Natural killer cell (primary cell): ENCODE measurements around the gene RABGAP1L. TPM values are rescaled to one million over a fixed set of nuclear protein-coding genes. Genes with fewer than 3 reads are reported as not detected.

Source experiments
- ATAC-seq, 3 donors: fragments of 150-1000 bp in 2 of 3; fragments of 200-7000 bp in 1 of 3; cut with Tn5 transposase; 1 replicate in 1 of 3; 2 replicates in 2 of 3; pipeline ENCODE4 v1.10.0; 2021; ENCODE audit warnings: mild to moderate bottlenecking in 2 of 3, moderate library complexity in 2 of 3
- DNase-seq, 2 donors: peaks; one replicate each; pipeline versions ENCODE4 v3.0.0 to v3.0.0-alpha.2; 2013 to 2021; ENCODE audit warnings: mixed read lengths in 1 of 2
- H3K27ac ChIP-seq: one replicate; pipeline ENCODE4 v1.5.1; 2013; ENCODE audit warnings: mild to moderate bottlenecking, low read length
- H3K27me3 ChIP-seq: one replicate; pipeline ENCODE4 v1.6.1; 2013; ENCODE audit warnings: low read length; ENCODE audit not compliant: control insufficient read depth, insufficient read depth
- H3K36me3 ChIP-seq: one replicate; pipeline ENCODE4 v1.6.1; 2013; ENCODE audit warnings: low read length; ENCODE audit not compliant: control insufficient read depth, insufficient read depth
- H3K4me1 ChIP-seq: one replicate; pipeline ENCODE4 v1.6.1; 2013; ENCODE audit warnings: low read length; ENCODE audit not compliant: control insufficient read depth, insufficient read depth
- H3K4me3 ChIP-seq: one replicate; pipeline ENCODE4 v1.5.1; 2013; ENCODE audit warnings: low read length
- H3K9me3 ChIP-seq: one replicate; pipeline ENCODE4 v1.6.1; 2013; ENCODE audit warnings: low read length; ENCODE audit not compliant: control insufficient read depth, insufficient read depth
- H3K27ac Mint-ChIP-seq, 2 donors: one replicate each; pipeline ENCODE4 v1.8.0; 2022; ENCODE audit warnings: mild to moderate bottlenecking in 2 of 2, mixed read lengths in 2 of 2, moderate library complexity in 1 of 2
- H3K27me3 Mint-ChIP-seq, 2 donors: one replicate each; pipeline ENCODE4 v1.8.0; 2022; ENCODE audit warnings: low read depth in 2 of 2, mixed read lengths in 2 of 2
- H3K36me3 Mint-ChIP-seq: one replicate; pipeline ENCODE4 v1.8.0; 2022; ENCODE audit warnings: mixed read lengths
- H3K4me1 Mint-ChIP-seq, 2 donors: one replicate each; pipeline ENCODE4 v1.8.0; 2022; ENCODE audit warnings: mixed read lengths in 2 of 2
- H3K4me3 Mint-ChIP-seq: one replicate; pipeline ENCODE4 v1.8.0; 2022; ENCODE audit warnings: mild to moderate bottlenecking, moderate library complexity, mixed read lengths
- H3K9me3 Mint-ChIP-seq, 2 donors: one replicate each; pipeline ENCODE4 v1.8.0; 2022; ENCODE audit warnings: mixed read lengths in 2 of 2
- WGBS: methylation state at CpG from one replicate; pipeline ENCODE4 v1.1.7; 2013; ENCODE audit warnings: missing lambda C conversion rate; ENCODE audit not compliant: insufficient coverage; 5-methylcytosine and 5-hydroxymethylcytosine counted together
- intact Hi-C: fragments of 100-400 bp; cut with micrococcal nuclease; formaldehyde crosslinking; loops from one replicate; pipeline ENCODE4 v1.14.2; 2022
- total RNA-seq, 4 donors: library from RNA; stranded (reverse); fragments of 120-200 nt in 1 of 4; gene quantifications; one replicate each; pipeline versions ENCODE4 v1.2.3 to v1.2.4, GENCODE V29; 2013 to 2022
- TF ChIP-seq, protein P1 (sequence below): fragments of 200-600 bp; IDR thresholded peaks from one replicate; pipeline ENCODE4 v1.8.0; 2022; ENCODE audit warnings: antibody characterized with exemption

RABGAP1L gene
- total RNA-seq, 3 donors from 2014 or later (not counting 1 experiment from before 2014, with no cell fraction given) = 145 to 168 (median 153) TPM

- Mint-ChIP-seq H3K27ac (no peak overlapping the region), H3K4me3 (no peak overlapping the region), H3K27me3 (no peaks in the 10 kb centered on the region), H3K9me3 (no peaks in the 10 kb centered on the region), H3K4me1 (peaks cover 5 to 10% of the 10 kb centered on the region in 2 donors), H3K36me3 (no peaks in the 10 kb centered on the region)
- Histone ChIP-seq H3K4me3 (no peak overlapping the region), H3K27me3 (no peaks in the 10 kb centered on the region), H3K27ac (no peak overlapping the region), H3K9me3 (no peaks in the 10 kb centered on the region), H3K4me1 (no peaks in the 10 kb centered on the region), H3K36me3 (peaks cover 9% of the 10 kb centered on the region)
- DNase-seq (no peak), ATAC-seq (no peak)
- WGBS = 93% methylated on average over 2 of the region's 2 CpGs
- TF ChIP-seq, protein P1, sequence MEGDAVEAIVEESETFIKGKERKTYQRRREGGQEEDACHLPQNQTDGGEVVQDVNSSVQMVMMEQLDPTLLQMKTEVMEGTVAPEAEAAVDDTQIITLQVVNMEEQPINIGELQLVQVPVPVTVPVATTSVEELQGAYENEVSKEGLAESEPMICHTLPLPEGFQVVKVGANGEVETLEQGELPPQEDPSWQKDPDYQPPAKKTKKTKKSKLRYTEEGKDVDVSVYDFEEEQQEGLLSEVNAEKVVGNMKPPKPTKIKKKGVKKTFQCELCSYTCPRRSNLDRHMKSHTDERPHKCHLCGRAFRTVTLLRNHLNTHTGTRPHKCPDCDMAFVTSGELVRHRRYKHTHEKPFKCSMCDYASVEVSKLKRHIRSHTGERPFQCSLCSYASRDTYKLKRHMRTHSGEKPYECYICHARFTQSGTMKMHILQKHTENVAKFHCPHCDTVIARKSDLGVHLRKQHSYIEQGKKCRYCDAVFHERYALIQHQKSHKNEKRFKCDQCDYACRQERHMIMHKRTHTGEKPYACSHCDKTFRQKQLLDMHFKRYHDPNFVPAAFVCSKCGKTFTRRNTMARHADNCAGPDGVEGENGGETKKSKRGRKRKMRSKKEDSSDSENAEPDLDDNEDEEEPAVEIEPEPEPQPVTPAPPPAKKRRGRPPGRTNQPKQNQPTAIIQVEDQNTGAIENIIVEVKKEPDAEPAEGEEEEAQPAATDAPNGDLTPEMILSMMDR = no peak
- intact Hi-C loops = no loop called here
Measured at GRCh38 chr1:174702011-174702410, 542.7 kb downstream of the RABGAP1L start.

DNA sequence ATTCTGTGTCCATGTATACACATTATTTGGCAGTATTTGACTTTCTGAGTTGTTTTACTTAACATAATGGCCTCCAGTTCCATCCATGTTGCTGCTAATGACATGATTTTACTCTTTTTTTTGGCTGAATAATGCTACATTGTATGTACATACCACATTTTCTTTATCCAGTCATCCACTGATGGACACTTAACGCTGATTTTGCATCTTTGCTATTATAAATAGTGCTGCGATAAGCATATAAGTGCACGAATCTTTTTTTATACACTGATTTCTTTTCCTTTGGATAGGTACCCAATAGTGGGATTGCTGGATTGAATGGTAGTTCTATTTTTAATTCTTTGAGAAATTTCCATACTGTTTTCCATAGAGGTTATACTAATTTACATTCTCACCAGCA lies 544.0 kb downstream of the RABGAP1L start:
- intact Hi-C loops = no loop called here
- 93% methylated on average over 3 of the region's 3 CpGs for WGBS
- no peak overlapping the region for H3K27ac ChIP-seq

GRCh38 chr1:174704300-174704699 lies 545.0 kb downstream of the RABGAP1L start:
- no CpG with 5 or more reads among the region's 1 CpG for WGBS
- Histone ChIP-seq H3K9me3 (no peaks in the 10 kb centered on the region), H3K27me3 (no peaks in the 10 kb centered on the region), H3K27ac (no peak overlapping the region), H3K4me1 (no peaks in the 10 kb centered on the region), H3K4me3 (no peak overlapping the region), H3K36me3 (peaks cover 7% of the 10 kb centered on the region)
- no peaks in the 10 kb centered on the region for H3K36me3 Mint-ChIP-seq
- intact Hi-C loops = no loop called here
- no peaks in the 10 kb centered on the region for H3K27me3 Mint-ChIP-seq
- no peak overlapping the region for H3K4me3 Mint-ChIP-seq
- H3K9me3 Mint-ChIP-seq = no peaks in the 10 kb centered on the region
- ATAC-seq = no peak
- H3K27ac Mint-ChIP-seq = no peak overlapping the region
- no peak for DNase-seq
- TF ChIP-seq, protein P1 = no peak
- peaks cover 0 to 5% of the 10 kb centered on the region in 2 donors for H3K4me1 Mint-ChIP-seq

More for the DNA sequence above, 544.0 kb downstream of the RABGAP1L start:
- no peaks in the 10 kb centered on the region for H3K9me3 Mint-ChIP-seq
- H3K27ac Mint-ChIP-seq = no peak overlapping the region
- Histone ChIP-seq H3K9me3 (no peaks in the 10 kb centered on the region), H3K27me3 (no peaks in the 10 kb centered on the region), H3K4me1 (no peaks in the 10 kb centered on the region), H3K4me3 (no peak overlapping the region), H3K36me3 (peaks cover 9% of the 10 kb centered on the region)
- no peak for DNase-seq
- no peaks in the 10 kb centered on the region for H3K27me3 Mint-ChIP-seq
- TF ChIP-seq, protein P1 = no peak
- no peak overlapping the region for H3K4me3 Mint-ChIP-seq
- H3K36me3 Mint-ChIP-seq = no peaks in the 10 kb centered on the region
- peaks cover 0 to 5% of the 10 kb centered on the region in 2 donors for H3K4me1 Mint-ChIP-seq
- no peak for ATAC-seq
